ENCODE data around the gene PSMB11. TPM values are rescaled to one million over a fixed set of nuclear protein-coding genes. Genes with fewer than 3 reads are reported as not detected.

The PSMB11 gene
- total RNA-seq, 1 experiment from 2014 or later: not detected

GRCh38 chr14:23060536-23061260 lies 18.7 kb downstream of the PSMB11 start (continued):
- TF ChIP-seq, protein P1, sequence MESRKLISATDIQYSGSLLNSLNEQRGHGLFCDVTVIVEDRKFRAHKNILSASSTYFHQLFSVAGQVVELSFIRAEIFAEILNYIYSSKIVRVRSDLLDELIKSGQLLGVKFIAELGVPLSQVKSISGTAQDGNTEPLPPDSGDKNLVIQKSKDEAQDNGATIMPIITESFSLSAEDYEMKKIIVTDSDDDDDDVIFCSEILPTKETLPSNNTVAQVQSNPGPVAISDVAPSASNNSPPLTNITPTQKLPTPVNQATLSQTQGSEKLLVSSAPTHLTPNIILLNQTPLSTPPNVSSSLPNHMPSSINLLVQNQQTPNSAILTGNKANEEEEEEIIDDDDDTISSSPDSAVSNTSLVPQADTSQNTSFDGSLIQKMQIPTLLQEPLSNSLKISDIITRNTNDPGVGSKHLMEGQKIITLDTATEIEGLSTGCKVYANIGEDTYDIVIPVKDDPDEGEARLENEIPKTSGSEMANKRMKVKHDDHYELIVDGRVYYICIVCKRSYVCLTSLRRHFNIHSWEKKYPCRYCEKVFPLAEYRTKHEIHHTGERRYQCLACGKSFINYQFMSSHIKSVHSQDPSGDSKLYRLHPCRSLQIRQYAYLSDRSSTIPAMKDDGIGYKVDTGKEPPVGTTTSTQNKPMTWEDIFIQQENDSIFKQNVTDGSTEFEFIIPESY (IDR thresholded peaks at IDR 0.05; ENCODE audit: extremely low read depth, insufficient replicate concordance, low read length): no peak
- no peak for TF ChIP-seq CBX3 (IDR thresholded peaks at IDR 0.05; ENCODE audit: low read depth)
- no peak for TF ChIP-seq TCF7L2 (IDR thresholded peaks at IDR 0.05; ENCODE audit: borderline replicate concordance, extremely low read depth, insufficient read depth, insufficient read length)
- TF ChIP-seq POLR2AphosphoS5 (IDR thresholded peaks at IDR 0.05; ENCODE audit: low read depth, low read length): no peak
- no peak for TF ChIP-seq SIN3A (IDR thresholded peaks at IDR 0.05; ENCODE audit: low read depth)
- no peak for TF ChIP-seq ZNF274 (IDR thresholded peaks at IDR 0.05; ENCODE audit: low read depth, low read length)

DNA sequence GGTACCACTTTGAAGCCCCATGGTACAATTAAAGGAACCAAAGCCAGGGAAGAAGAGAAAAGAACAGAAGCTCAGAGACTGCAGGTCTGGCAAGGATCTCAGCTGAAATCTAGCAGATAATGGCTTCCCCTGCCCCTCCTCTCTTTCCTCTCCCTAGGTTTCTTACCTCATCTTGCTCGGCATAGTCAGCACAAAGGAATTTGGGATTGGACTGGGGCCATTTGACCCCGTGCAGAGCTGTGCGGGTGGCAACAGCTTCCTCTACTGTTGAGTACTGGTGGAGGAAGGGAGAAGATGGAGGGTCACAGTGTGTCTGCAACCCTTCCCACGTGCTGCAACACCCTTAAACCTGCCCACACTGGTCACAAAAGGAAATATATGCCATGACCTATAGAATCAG lies 20.0 kb downstream of the PSMB11 start:
- no peaks in the 10 kb centered on the region for H3K9me3 ChIP-seq (ENCODE audit: control insufficient read depth in 1 of 2, insufficient read depth in 1 of 2, low read depth in 1 of 2, low read length in 2 of 2)
- no peaks in the 10 kb centered on the region for H3K9me2 ChIP-seq (ENCODE audit: insufficient read depth)
- peak overlapping the region; percentile 58 for H3K4me2 ChIP-seq (ENCODE audit: low read length)
- peaks cover 15 to 35% of the 10 kb centered on the region in 2 experiments; a peak in 3 of 4 replicates for H3K4me1 ChIP-seq (ENCODE audit: control insufficient read depth in 1 of 2, insufficient read depth in 2 of 2, low read length in 2 of 2)
- RAD21 ChIA-PET (ENCODE audit: low non-redundant PET in 1 of 2, low total read pairs in 2 of 2, uncharacterized antibody in 2 of 2, unreplicated experiment in 2 of 2): interaction anchor here in 1 of 2 experiments (0.8 kb wide), 1 partner anchor 79 kb away, joined by 3 read pairs; the partner anchor contains the start of gene AJUBA
- TF ChIP-seq CTCF (IDR thresholded peaks at IDR 0.05 in 2 of 3, conservative IDR thresholded peaks at IDR 0.05 in 1 of 3; ENCODE audit: borderline replicate concordance in 1 of 3, insufficient read depth in 1 of 3, low read depth in 2 of 3, low read length in 2 of 3): no peak
- TF ChIP-seq POLR2AphosphoS5 (IDR thresholded peaks at IDR 0.05; ENCODE audit: low read depth, low read length): peak; percentile 49
- TF ChIP-seq JUND (IDR thresholded peaks at IDR 0.05): peak; percentile 68
- TF ChIP-seq POLR2A (IDR thresholded peaks at IDR 0.05; ENCODE audit: borderline replicate concordance, extremely low read depth, insufficient read depth, insufficient read length): no peak
- TF ChIP-seq, protein P2, sequence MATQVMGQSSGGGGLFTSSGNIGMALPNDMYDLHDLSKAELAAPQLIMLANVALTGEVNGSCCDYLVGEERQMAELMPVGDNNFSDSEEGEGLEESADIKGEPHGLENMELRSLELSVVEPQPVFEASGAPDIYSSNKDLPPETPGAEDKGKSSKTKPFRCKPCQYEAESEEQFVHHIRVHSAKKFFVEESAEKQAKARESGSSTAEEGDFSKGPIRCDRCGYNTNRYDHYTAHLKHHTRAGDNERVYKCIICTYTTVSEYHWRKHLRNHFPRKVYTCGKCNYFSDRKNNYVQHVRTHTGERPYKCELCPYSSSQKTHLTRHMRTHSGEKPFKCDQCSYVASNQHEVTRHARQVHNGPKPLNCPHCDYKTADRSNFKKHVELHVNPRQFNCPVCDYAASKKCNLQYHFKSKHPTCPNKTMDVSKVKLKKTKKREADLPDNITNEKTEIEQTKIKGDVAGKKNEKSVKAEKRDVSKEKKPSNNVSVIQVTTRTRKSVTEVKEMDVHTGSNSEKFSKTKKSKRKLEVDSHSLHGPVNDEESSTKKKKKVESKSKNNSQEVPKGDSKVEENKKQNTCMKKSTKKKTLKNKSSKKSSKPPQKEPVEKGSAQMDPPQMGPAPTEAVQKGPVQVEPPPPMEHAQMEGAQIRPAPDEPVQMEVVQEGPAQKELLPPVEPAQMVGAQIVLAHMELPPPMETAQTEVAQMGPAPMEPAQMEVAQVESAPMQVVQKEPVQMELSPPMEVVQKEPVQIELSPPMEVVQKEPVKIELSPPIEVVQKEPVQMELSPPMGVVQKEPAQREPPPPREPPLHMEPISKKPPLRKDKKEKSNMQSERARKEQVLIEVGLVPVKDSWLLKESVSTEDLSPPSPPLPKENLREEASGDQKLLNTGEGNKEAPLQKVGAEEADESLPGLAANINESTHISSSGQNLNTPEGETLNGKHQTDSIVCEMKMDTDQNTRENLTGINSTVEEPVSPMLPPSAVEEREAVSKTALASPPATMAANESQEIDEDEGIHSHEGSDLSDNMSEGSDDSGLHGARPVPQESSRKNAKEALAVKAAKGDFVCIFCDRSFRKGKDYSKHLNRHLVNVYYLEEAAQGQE (IDR thresholded peaks at IDR 0.05; ENCODE audit: low read depth): no peak
- no peak; the same call in 1 of the 2 replicates for TF ChIP-seq CBX3 (IDR thresholded peaks at IDR 0.05; ENCODE audit: low read depth)
- no peak for TF ChIP-seq EGR1 (IDR thresholded peaks at IDR 0.05; ENCODE audit: low read depth)
- peak; percentile 77 for TF ChIP-seq YY1 (IDR thresholded peaks at IDR 0.05; ENCODE audit: extremely low read depth, insufficient replicate concordance, low read depth, low read length)
- H3K27me3 ChIP-seq (ENCODE audit: insufficient read depth, low read length): no peaks in the 10 kb centered on the region
- peaks cover 28% of the 10 kb centered on the region for H3K79me2 ChIP-seq (ENCODE audit: insufficient read depth, low read length)
- peak overlapping the region; percentile 50 for H3K27ac ChIP-seq (ENCODE audit: low read depth, low read length)
- H3K4me3 ChIP-seq (replicated peaks in 1 of 2; ENCODE audit: low read depth in 1 of 2, low read length in 2 of 2): peak overlapping the region in 1 of 2 experiments; percentile 19; a peak in 2 of 4 replicates
- POLR2A ChIA-PET: interaction anchor here (0.6 to 2.0 kb wide), 5 partner anchors 9 to 210 kb away, joined by 3 to 9 read pairs (median 3); partner anchors contain the start of genes ACIN1, AJUBA and C14orf119
- ATAC-seq (peak; percentile 43), DNase-seq (ENCODE audit: low read depth, low spot score) (peak; percentile 60)
- peak overlapping the region; percentile 21 for H3K9ac ChIP-seq (ENCODE audit: low read length)
- no TSS peak for BruUV-seq (replicated peaks)
- peaks cover 54 to 63% of the 10 kb centered on the region in 2 experiments for H3K36me3 ChIP-seq (ENCODE audit: control insufficient read depth in 1 of 2, insufficient read depth in 2 of 2, low read length in 2 of 2)
- H2AFZ ChIP-seq (ENCODE audit: low read depth, low read length, poor library complexity, severe bottlenecking): no peak overlapping the region
- CTCF ChIA-PET: interaction anchor here (0.9 to 9.9 kb wide), 7 partner anchors 9 to 318 kb away, joined by 3 to 175 read pairs (median 6); partner anchors contain the start of gene AJUBA
- H4K20me1 ChIP-seq (ENCODE audit: insufficient read depth): no peaks in the 10 kb centered on the region
- intact Hi-C loops (cut with micrococcal nuclease): no loop called here
